ENCODE measurements around the gene MAP3K14.

- TF ChIP-seq CTCF (conservative IDR thresholded peaks at IDR 0.05; ENCODE audit: low read depth, low read length) (no peak), EZH2 (IDR thresholded peaks at IDR 0.05; ENCODE audit: borderline replicate concordance, low read depth, low read length, poor library complexity, severe bottlenecking) (no peak)
These were observed 20.0 kb downstream of the MAP3K14 start for GRCh38 chr17:45296833-45297124.

Measured in A673 (cell line).